K562 (cell line): ENCODE data around the gene MMP23B. TPM values are rescaled to one million over a fixed set of nuclear protein-coding genes. Genes with fewer than 3 reads are reported as not detected.
A peak's percentile ranks its signal among the peaks of the same experiment; 100 is the strongest.

Source experiments
- ARHGAP35 ChIP-seq: fragments of 450-650 bp; IDR thresholded peaks from 2 replicates; pipeline ENCODE4 v1.6.1; 2018; ENCODE audit not compliant: partially characterized antibody
- CBX5 ChIP-seq: IDR thresholded peaks from 2 replicates; pipeline ENCODE4 v1.6.1; 2014; ENCODE audit warnings: low read depth, borderline replicate concordance
- CHD2 ChIP-seq: IDR thresholded peaks from 2 replicates; pipeline ENCODE4 v1.6.1; 2011; ENCODE audit warnings: low read depth, low read length
- ETV5 ChIP-seq: sonication (generic); formaldehyde crosslinking; IDR thresholded peaks from 2 replicates; pipeline ENCODE4 v1.4.0; 2020; ENCODE audit warnings: low read depth, mild to moderate bottlenecking, missing genetic modification reagents
- HBP1 ChIP-seq: fragments of 450-650 bp; formaldehyde crosslinking; IDR thresholded peaks from 2 replicates; pipeline ENCODE4 v1.4.0; 2022; ENCODE audit warnings: missing genetic modification characterization
- KLF13 ChIP-seq: fragments of 450-650 bp; IDR thresholded peaks from 2 replicates; pipeline ENCODE4 v1.6.1; 2016; ENCODE audit warnings: missing genetic modification characterization, low read depth, mild to moderate bottlenecking, missing compliant biosample characterization, moderate library complexity, borderline replicate concordance
- PATZ1 ChIP-seq: fragments of 250-450 bp; sonication (Bioruptor Pico); IDR thresholded peaks from 2 replicates; pipeline ENCODE4 v1.5.0; 2020; ENCODE audit warnings: mild to moderate bottlenecking, borderline replicate concordance
- RHOXF2B ChIP-seq: fragments of 250-450 bp; sonication (Bioruptor Pico); conservative IDR thresholded peaks from 2 replicates; pipeline ENCODE4 v1.5.1; 2021
- SAFB ChIP-seq: fragments of 200-400 bp; formaldehyde crosslinking; IDR thresholded peaks from 2 replicates; pipeline ENCODE4 v1.6.1; 2017; ENCODE audit warnings: low read depth, low read length, borderline replicate concordance
- SMAD3 ChIP-seq: fragments of 450-650 bp; formaldehyde crosslinking; conservative IDR thresholded peaks from 2 replicates; pipeline ENCODE4 v1.4.0; 2020; ENCODE audit warnings: mild to moderate bottlenecking
- TCF7 ChIP-seq: sonication (generic); IDR thresholded peaks from 2 replicates; pipeline ENCODE4 v1.6.1; 2016; ENCODE audit warnings: antibody characterized with exemption, borderline replicate concordance
- TGIF2 ChIP-seq: sonication (generic); formaldehyde crosslinking; IDR thresholded peaks from 2 replicates; pipeline ENCODE4 v1.8.1; 2022; ENCODE audit warnings: mild to moderate bottlenecking, missing genetic modification reagents, moderate library complexity
- ZBTB17 ChIP-seq: fragments of 450-650 bp; formaldehyde crosslinking; IDR thresholded peaks from 2 replicates; pipeline ENCODE4 v1.4.0; 2020; ENCODE audit warnings: mild to moderate bottlenecking
- ZEB2 ChIP-seq: fragments of 450-650 bp; IDR thresholded peaks from 2 replicates; pipeline ENCODE4 v1.6.1; 2016
- ZNF232 ChIP-seq: sonication (generic); formaldehyde crosslinking; IDR thresholded peaks from 2 replicates; pipeline ENCODE4 v1.8.0; 2022; ENCODE audit warnings: mild to moderate bottlenecking, missing genetic modification reagents
- ZNF644 ChIP-seq: fragments of 200-800 bp; sonication (Bioruptor generic); IDR thresholded peaks from 2 replicates; pipeline ENCODE4 v1.6.1; 2016; ENCODE audit warnings: low read depth, missing genetic modification characterization, missing compliant biosample characterization
- ZNF695 ChIP-seq: fragments of 450-650 bp; formaldehyde crosslinking; IDR thresholded peaks from 2 replicates; pipeline ENCODE4 v1.4.0; 2020; ENCODE audit warnings: mild to moderate bottlenecking, moderate library complexity
- ZNF707 ChIP-seq: fragments of 250-450 bp; sonication (Bioruptor Pico); conservative IDR thresholded peaks from 2 replicates; pipeline ENCODE4 v1.8.0; 2022; ENCODE audit warnings: inconsistent platforms, mild to moderate bottlenecking, moderate library complexity
- ZNF785 ChIP-seq: fragments of 250-450 bp; sonication (Bioruptor Pico); IDR thresholded peaks from 2 replicates; pipeline ENCODE4 v1.4.0; 2020; ENCODE audit warnings: mild to moderate bottlenecking
- polyA plus RNA-seq, 8 experiments: library from polyadenylated mRNA; depleted of rRNA in 4 of 8; stranded (reverse) in 5 of 8; unstranded in 3 of 8; fragments of >200 nt; fragmentation: Nextera tagmentation in 2 of 8; fragmentation: Illumina TruSeq in 1 of 8; extraction: Ambion mirVana in 2 of 8; extraction: Trizol in 1 of 8; gene quantifications; 2 replicates each; pipeline versions ENCODE4 v1.2.1 to v1.2.3, GENCODE V29; 2011 to 2014; ENCODE audit warnings: inconsistent platforms in 1 of 8, missing spikeins in 1 of 8
- total RNA-seq, 7 experiments: library from RNA; depleted of rRNA in 6 of 7; stranded (reverse); fragments of >200 nt in 6 of 7; fragmentation: Illumina TruSeq in 2 of 7; extraction: Trizol in 2 of 7; gene quantifications; 2 replicates each; pipeline versions ENCODE4 v1.2.1 to v1.2.3, GENCODE V29; 2011 to 2021; ENCODE audit warnings: low replicate concordance in 1 of 7
- TF ChIP-seq, protein P1 (sequence below): fragments of 450-650 bp; IDR thresholded peaks from 2 replicates; pipeline ENCODE4 v1.6.1; 2017; ENCODE audit warnings: antibody characterized with exemption
- TF ChIP-seq, protein P2 (sequence below): fragments of 450-650 bp; IDR thresholded peaks from 2 replicates; pipeline ENCODE4 v1.7.1; 2018; ENCODE audit warnings: mild to moderate bottlenecking, low read depth; ENCODE audit not compliant: partially characterized antibody

Gene MMP23B
- total and polyA plus RNA-seq, 9 of the 15 experiments (the other 6 are each of a cell fraction or from before 2014, with no cell fraction given), result 0.28 to 1.2 (median 0.41) TPM; not detected in 5

DNA sequence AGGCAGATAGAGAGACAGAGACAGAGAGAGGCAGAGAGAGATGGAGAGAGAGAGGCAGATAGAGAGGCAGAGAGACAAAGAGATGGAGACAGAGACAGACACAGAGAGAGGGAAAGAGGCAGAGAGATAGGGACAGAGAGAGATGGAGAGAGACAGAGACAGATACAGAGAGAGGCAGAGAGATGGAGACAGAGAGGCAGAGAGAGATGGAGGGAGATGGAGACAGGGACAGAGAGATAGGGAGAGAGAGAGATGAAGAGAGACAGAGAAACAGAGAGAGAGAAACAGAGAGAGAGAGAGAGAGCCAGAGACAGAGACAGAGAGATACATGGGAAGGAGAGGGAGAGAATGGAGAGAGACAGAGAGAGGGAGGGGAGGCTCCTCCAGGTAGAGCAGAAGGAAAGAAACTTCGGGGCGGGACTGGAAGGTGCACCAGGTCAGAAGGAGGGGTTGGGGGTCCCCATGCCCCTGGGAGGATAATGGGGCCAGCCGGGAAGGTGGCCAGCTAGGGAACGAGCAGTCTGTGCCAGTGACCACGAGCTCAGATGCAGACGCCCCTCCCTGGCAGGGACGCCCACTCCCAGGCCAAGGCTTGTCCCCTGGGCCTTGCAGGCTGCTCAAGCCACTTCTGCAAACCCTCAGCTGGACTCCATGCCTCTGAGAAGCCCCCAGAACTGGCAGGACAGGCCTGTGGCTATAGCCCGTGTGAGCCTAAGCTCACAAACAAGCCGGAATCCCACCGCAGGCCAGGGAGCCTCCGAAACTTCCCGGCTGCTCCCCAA is 35.3 kb upstream of the MMP23B start (continued):
- TF ChIP-seq PATZ1 (CRISPR knock-in tag) (no peak), ZNF232 (no peak), ZEB2 (no peak), SAFB (no peak), ARHGAP35 (peak; percentile 64), CBX5 (no peak), TCF7 (no peak), SMAD3 (CRISPR knock-in tag) (no peak), HBP1 (peak; percentile 92), ZNF644 (no peak), ETV5 (CRISPR knock-in tag) (no peak), RHOXF2B (CRISPR knock-in tag) (no peak), ZNF785 (CRISPR knock-in tag) (no peak), CHD2 (no peak), TGIF2 (CRISPR knock-in tag) (no peak), ZNF695 (CRISPR knock-in tag) (no peak), KLF13 (no peak), ZNF707 (no peak), ZBTB17 (no peak)
- TF ChIP-seq, protein P1, sequence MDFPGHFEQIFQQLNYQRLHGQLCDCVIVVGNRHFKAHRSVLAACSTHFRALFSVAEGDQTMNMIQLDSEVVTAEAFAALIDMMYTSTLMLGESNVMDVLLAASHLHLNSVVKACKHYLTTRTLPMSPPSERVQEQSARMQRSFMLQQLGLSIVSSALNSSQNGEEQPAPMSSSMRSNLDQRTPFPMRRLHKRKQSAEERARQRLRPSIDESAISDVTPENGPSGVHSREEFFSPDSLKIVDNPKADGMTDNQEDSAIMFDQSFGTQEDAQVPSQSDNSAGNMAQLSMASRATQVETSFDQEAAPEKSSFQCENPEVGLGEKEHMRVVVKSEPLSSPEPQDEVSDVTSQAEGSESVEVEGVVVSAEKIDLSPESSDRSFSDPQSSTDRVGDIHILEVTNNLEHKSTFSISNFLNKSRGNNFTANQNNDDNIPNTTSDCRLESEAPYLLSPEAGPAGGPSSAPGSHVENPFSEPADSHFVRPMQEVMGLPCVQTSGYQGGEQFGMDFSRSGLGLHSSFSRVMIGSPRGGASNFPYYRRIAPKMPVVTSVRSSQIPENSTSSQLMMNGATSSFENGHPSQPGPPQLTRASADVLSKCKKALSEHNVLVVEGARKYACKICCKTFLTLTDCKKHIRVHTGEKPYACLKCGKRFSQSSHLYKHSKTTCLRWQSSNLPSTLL, result no peak; the same call in 1 of the 2 replicates
- TF ChIP-seq, protein P2, sequence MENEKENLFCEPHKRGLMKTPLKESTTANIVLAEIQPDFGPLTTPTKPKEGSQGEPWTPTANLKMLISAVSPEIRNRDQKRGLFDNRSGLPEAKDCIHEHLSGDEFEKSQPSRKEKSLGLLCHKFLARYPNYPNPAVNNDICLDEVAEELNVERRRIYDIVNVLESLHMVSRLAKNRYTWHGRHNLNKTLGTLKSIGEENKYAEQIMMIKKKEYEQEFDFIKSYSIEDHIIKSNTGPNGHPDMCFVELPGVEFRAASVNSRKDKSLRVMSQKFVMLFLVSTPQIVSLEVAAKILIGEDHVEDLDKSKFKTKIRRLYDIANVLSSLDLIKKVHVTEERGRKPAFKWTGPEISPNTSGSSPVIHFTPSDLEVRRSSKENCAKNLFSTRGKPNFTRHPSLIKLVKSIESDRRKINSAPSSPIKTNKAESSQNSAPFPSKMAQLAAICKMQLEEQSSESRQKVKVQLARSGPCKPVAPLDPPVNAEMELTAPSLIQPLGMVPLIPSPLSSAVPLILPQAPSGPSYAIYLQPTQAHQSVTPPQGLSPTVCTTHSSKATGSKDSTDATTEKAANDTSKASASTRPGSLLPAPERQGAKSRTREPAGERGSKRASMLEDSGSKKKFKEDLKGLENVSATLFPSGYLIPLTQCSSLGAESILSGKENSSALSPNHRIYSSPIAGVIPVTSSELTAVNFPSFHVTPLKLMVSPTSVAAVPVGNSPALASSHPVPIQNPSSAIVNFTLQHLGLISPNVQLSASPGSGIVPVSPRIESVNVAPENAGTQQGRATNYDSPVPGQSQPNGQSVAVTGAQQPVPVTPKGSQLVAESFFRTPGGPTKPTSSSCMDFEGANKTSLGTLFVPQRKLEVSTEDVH, result no peak
